K562 (cell line): ENCODE measurements around the gene FIZ1. TPM values are rescaled to one million over a fixed set of nuclear protein-coding genes. Genes with fewer than 3 reads are reported as not detected.

ENCODE experiments used
- AFF1 ChIP-seq, 2 experiments: fragments of 450-650 bp; IDR thresholded peaks; 2 replicates each; pipeline ENCODE4 v1.6.1; 2018; ENCODE audit warnings: mild to moderate bottlenecking in 2 of 2, low read depth in 1 of 2; ENCODE audit not compliant: partially characterized antibody in 2 of 2
- ARHGAP35 ChIP-seq: fragments of 450-650 bp; IDR thresholded peaks from 2 replicates; pipeline ENCODE4 v1.6.1; 2018; ENCODE audit not compliant: partially characterized antibody
- BACH1 ChIP-seq: fragments of 200-800 bp; sonication (Bioruptor generic); IDR thresholded peaks from 2 replicates; pipeline ENCODE4 v1.6.1; 2016; ENCODE audit warnings: missing genetic modification characterization, missing compliant biosample characterization
- BCLAF1 ChIP-seq, 2 experiments: fragments of 450-650 bp in 1 of 2; IDR thresholded peaks; 2 replicates each; pipeline ENCODE4 v1.6.1; 2011 to 2017; ENCODE audit warnings: low read depth in 2 of 2, antibody characterized with exemption in 1 of 2, borderline replicate concordance in 1 of 2, low read length in 1 of 2, mild to moderate bottlenecking in 1 of 2, mixed read lengths in 1 of 2; ENCODE audit not compliant: control insufficient read depth in 1 of 2
- BHLHE40 ChIP-seq: IDR thresholded peaks from 2 replicates; pipeline ENCODE4 v1.6.1; 2011; ENCODE audit warnings: low read length, improper control_type of control experiment
- MED1 ChIP-seq: sonication (generic); formaldehyde crosslinking; IDR thresholded peaks from 2 replicates; pipeline ENCODE4 v1.8.1; 2023; ENCODE audit warnings: missing genetic modification reagents, borderline replicate concordance
- RBM17 ChIP-seq: fragments of 200-400 bp; formaldehyde crosslinking; IDR thresholded peaks from 2 replicates; pipeline ENCODE4 v1.6.1; 2017; ENCODE audit warnings: low read depth, mild to moderate bottlenecking, low read length, borderline replicate concordance
- SP2 ChIP-seq: IDR thresholded peaks from 2 replicates; pipeline ENCODE4 v1.6.1; 2011; ENCODE audit warnings: mild to moderate bottlenecking, low read depth, low read length, moderate library complexity; ENCODE audit not compliant: poor library complexity, severe bottlenecking; ENCODE audit errors: extremely low read depth
- ZMIZ1 ChIP-seq, 2 experiments: fragments of 150-350 bp in 1 of 2; IDR thresholded peaks; 2 replicates each; pipeline ENCODE4 v1.6.1; 2012 to 2016; ENCODE audit warnings: low read depth in 2 of 2, low read length in 2 of 2, mild to moderate bottlenecking in 1 of 2, moderate library complexity in 1 of 2
- ZNF146 ChIP-seq: IDR thresholded peaks from one replicate; pipeline ENCODE4 v1.6.1; 2018; ENCODE audit warnings: missing compliant biosample characterization; ENCODE audit not compliant: unreplicated experiment
- ZNF23 ChIP-seq: fragments of 250-450 bp; sonication (Bioruptor Pico); IDR thresholded peaks from 2 replicates; pipeline ENCODE4 v1.4.0; 2020; ENCODE audit warnings: mild to moderate bottlenecking
- ZNF639 ChIP-seq, 2 experiments: fragments of 200-800 bp in 1 of 2; sonication (Bioruptor generic) in 1 of 2; sonication (generic) in 1 of 2; formaldehyde crosslinking in 1 of 2; IDR thresholded peaks in 1 of 2; conservative IDR thresholded peaks in 1 of 2; 2 replicates each; pipeline versions ENCODE4 v1.5.0 to v1.6.1; 2016 to 2020; ENCODE audit warnings: missing compliant biosample characterization in 1 of 2, missing genetic modification characterization in 1 of 2, missing genetic modification reagents in 1 of 2
- ZNF717 ChIP-seq: fragments of 250-450 bp; sonication (Bioruptor Pico); IDR thresholded peaks from 2 replicates; pipeline ENCODE4 v1.5.0; 2021
- polyA plus RNA-seq, 8 experiments: library from polyadenylated mRNA; depleted of rRNA in 4 of 8; stranded (reverse) in 5 of 8; unstranded in 3 of 8; fragments of >200 nt; fragmentation: Nextera tagmentation in 2 of 8; fragmentation: Illumina TruSeq in 1 of 8; extraction: Ambion mirVana in 2 of 8; extraction: Trizol in 1 of 8; gene quantifications; 2 replicates each; pipeline versions ENCODE4 v1.2.1 to v1.2.3, GENCODE V29; 2011 to 2014; ENCODE audit warnings: inconsistent platforms in 1 of 8, missing spikeins in 1 of 8
- total RNA-seq, 7 experiments: library from RNA; depleted of rRNA in 6 of 7; stranded (reverse); fragments of >200 nt in 6 of 7; fragmentation: Illumina TruSeq in 2 of 7; extraction: Trizol in 2 of 7; gene quantifications; 2 replicates each; pipeline versions ENCODE4 v1.2.1 to v1.2.3, GENCODE V29; 2011 to 2021; ENCODE audit warnings: low replicate concordance in 1 of 7

FIZ1 gene
- total and polyA plus RNA-seq, 9 of the 15 experiments (the other 6 are each of a cell fraction or from before 2014, with no cell fraction given) = 0.79 to 17.5 (median 5.5) TPM

- TF ChIP-seq ZMIZ1 (IDR thresholded peaks at IDR 0.05; ENCODE audit: low read depth in 2 of 2, low read length in 2 of 2) (no peak), ZNF146 (CRISPR knock-in tag) (no peak), BCLAF1 (IDR thresholded peaks at IDR 0.05; ENCODE audit: borderline replicate concordance in 1 of 2, control insufficient read depth in 1 of 2, low read depth in 2 of 2, low read length in 1 of 2) (no peak), ZNF717 (CRISPR knock-in tag) (no peak), BACH1 (tag) (no peak), SP2 (no peak), BHLHE40 (peak; percentile 61), AFF1 (IDR thresholded peaks at IDR 0.05; ENCODE audit: low read depth in 1 of 2, partially characterized antibody in 2 of 2) (no peak), ZNF639 (CRISPR knock-in tag; conservative IDR thresholded peaks at IDR 0.05 in 1 of 2, IDR thresholded peaks at IDR 0.05 in 1 of 2) (no peak), ARHGAP35 (no peak), ZNF23 (CRISPR knock-in tag) (no peak), RBM17 (no peak), MED1 (CRISPR knock-in tag) (no peak)
Measured at GRCh38 chr19:55640043-55640576, 40.8 kb upstream of the FIZ1 start (continued).
